Endodermal cell (in vitro differentiated cells): ENCODE measurements around the gene TMEM240. TPM values are rescaled to one million over a fixed set of nuclear protein-coding genes. Genes with fewer than 3 reads are reported as not detected.
A peak's percentile ranks its signal among the peaks of the same experiment; 100 is the strongest.

Experiments
- DNase-seq: peaks from one replicate; pipeline ENCODE4 v3.0.0-alpha.2; 2017
- H3K27ac ChIP-seq: 2 replicates; pipeline ENCODE4 v1.5.1; 2013; ENCODE audit warnings: mild to moderate bottlenecking, low read depth, low read length, moderate library complexity
- H3K27me3 ChIP-seq: 2 replicates; pipeline ENCODE4 v1.6.1; 2013; ENCODE audit warnings: mild to moderate bottlenecking, low read length, moderate library complexity; ENCODE audit not compliant: insufficient read depth, control insufficient read depth, poor library complexity, severe bottlenecking
- H3K36me3 ChIP-seq: 2 replicates; pipeline ENCODE4 v1.7.0; 2013; ENCODE audit warnings: mild to moderate bottlenecking, low read length, moderate library complexity; ENCODE audit not compliant: control insufficient read depth, insufficient read depth
- H3K4me1 ChIP-seq: one replicate; pipeline ENCODE4 v1.7.0; 2013; ENCODE audit warnings: low read length; ENCODE audit not compliant: control insufficient read depth, insufficient read depth
- H3K4me3 ChIP-seq: 2 replicates; pipeline ENCODE4 v1.5.1; 2013; ENCODE audit warnings: mild to moderate bottlenecking, low read length, moderate library complexity
- H3K9ac ChIP-seq: 2 replicates; pipeline ENCODE4 v1.6.1; 2013; ENCODE audit warnings: mild to moderate bottlenecking, low read length, moderate library complexity; ENCODE audit not compliant: poor library complexity, severe bottlenecking; ENCODE audit errors: extremely low read depth
- H3K9me3 ChIP-seq: 2 replicates; pipeline ENCODE4 v1.6.1; 2013; ENCODE audit warnings: mild to moderate bottlenecking, low read length, moderate library complexity; ENCODE audit not compliant: control insufficient read depth
- H3K27ac Mint-ChIP-seq: 2 replicates; pipeline ENCODE4 v1.8.0; 2020; ENCODE audit warnings: mixed read lengths
- H3K27me3 Mint-ChIP-seq: 2 replicates; pipeline ENCODE4 v1.8.0; 2021; ENCODE audit warnings: mild to moderate bottlenecking, mixed read lengths; ENCODE audit not compliant: insufficient read depth
- H3K36me3 Mint-ChIP-seq: 2 replicates; pipeline ENCODE4 v1.8.0; 2020; ENCODE audit warnings: low read depth, mixed read lengths
- H3K4me1 Mint-ChIP-seq: 2 replicates; pipeline ENCODE4 v1.8.0; 2020; ENCODE audit warnings: mixed read lengths
- H3K4me3 Mint-ChIP-seq: 2 replicates; pipeline ENCODE4 v1.8.0; 2020; ENCODE audit warnings: mild to moderate bottlenecking, moderate library complexity, mixed read lengths
- H3K9me3 Mint-ChIP-seq: 2 replicates; pipeline ENCODE4 v1.8.0; 2020; ENCODE audit warnings: mild to moderate bottlenecking, mixed read lengths
- CTCF ChIP-seq: fragments of 200-600 bp; sonication (generic); conservative IDR thresholded peaks from 2 replicates; pipeline ENCODE4 v1.5.0; 2021; ENCODE audit warnings: antibody characterized with exemption, mild to moderate bottlenecking
- WGBS, 2 experiments: methylation state at CpG; one replicate each; pipeline versions ENCODE4 v1.1.5 to v1.1.7; 2013; ENCODE audit warnings: missing lambda C conversion rate in 2 of 2, mixed read lengths in 1 of 2; ENCODE audit not compliant: insufficient coverage in 1 of 2, insufficient read length in 1 of 2; 5-methylcytosine and 5-hydroxymethylcytosine counted together
- total RNA-seq, 2 donors: library from RNA; stranded (reverse); fragmentation: NEBNext Ultra II Directional in 1 of 2; extraction: Animal tissue kit (Norgen Biotek cat#: 25700) in 1 of 2; gene quantifications; 2 replicates in 1 of 2; 3 replicates in 1 of 2; pipeline ENCODE4 v1.2.1, GENCODE V29; 2021

Gene TMEM240
- total RNA-seq, 2 donors from 2014 or later, result 6.4 to 6.9 TPM

- H3K9me3 ChIP-seq, result no peaks in the 10 kb centered on the region
- H3K9ac ChIP-seq, result no peak overlapping the region
- no peaks in the 10 kb centered on the region for H3K4me1 ChIP-seq
- Mint-ChIP-seq H3K4me1 (no peaks in the 10 kb centered on the region), H3K27ac (peak overlapping the region; percentile 55), H3K27me3 (no peaks in the 10 kb centered on the region), H3K9me3 (no peaks in the 10 kb centered on the region), H3K36me3 (peaks cover 16% of the 10 kb centered on the region), H3K4me3 (peak overlapping the region; percentile 60)
- no peak overlapping the region for H3K27ac ChIP-seq
- H3K36me3 ChIP-seq, result peaks cover 21% of the 10 kb centered on the region
- WGBS, 2 experiments, result 91 to 95% methylated on average over 15 to 18 of the region's 18 CpGs
- DNase-seq, result no peak
- H3K27me3 ChIP-seq, result no peaks in the 10 kb centered on the region
- no peak overlapping the region for H3K4me3 ChIP-seq
- TF ChIP-seq CTCF, result no peak
Measured at GRCh38 chr1:1538989-1539309, 1.5 kb downstream of the TMEM240 start.

GRCh38 chr1:1538334-1538733 lies 2.1 kb downstream of the TMEM240 start:
- H3K4me3 ChIP-seq, result no peak overlapping the region
- Mint-ChIP-seq H3K27ac (no peak overlapping the region), H3K4me3 (peak overlapping the region; percentile 60), H3K36me3 (peaks cover 12% of the 10 kb centered on the region), H3K9me3 (no peaks in the 10 kb centered on the region), H3K27me3 (no peaks in the 10 kb centered on the region), H3K4me1 (no peaks in the 10 kb centered on the region)
- H3K4me1 ChIP-seq, result no peaks in the 10 kb centered on the region
- peaks cover 21% of the 10 kb centered on the region for H3K36me3 ChIP-seq
- no peak overlapping the region for H3K27ac ChIP-seq
- no peaks in the 10 kb centered on the region for H3K9me3 ChIP-seq
- H3K27me3 ChIP-seq, result no peaks in the 10 kb centered on the region
- DNase-seq, result no peak
- no peak overlapping the region for H3K9ac ChIP-seq
- 94 to 96% methylated on average over 18 to 23 of the region's 23 CpGs for WGBS, 2 experiments
- TF ChIP-seq CTCF, result no peak

- TF ChIP-seq CTCF, result no peak
- Histone ChIP-seq H3K27ac (no peak overlapping the region), H3K27me3 (no peaks in the 10 kb centered on the region), H3K9ac (no peak overlapping the region), H3K9me3 (no peaks in the 10 kb centered on the region), H3K4me1 (no peaks in the 10 kb centered on the region), H3K4me3 (no peak overlapping the region), H3K36me3 (peaks cover 16% of the 10 kb centered on the region)
- 96 to 97% methylated on average over 32 of the region's 32 CpGs for WGBS, 2 experiments
- H3K4me1 Mint-ChIP-seq, result no peaks in the 10 kb centered on the region
- H3K36me3 Mint-ChIP-seq, result peaks cover 8% of the 10 kb centered on the region
- DNase-seq, result no peak
- no peak overlapping the region for H3K27ac Mint-ChIP-seq
- H3K27me3 Mint-ChIP-seq, result no peaks in the 10 kb centered on the region
- no peak overlapping the region for H3K4me3 Mint-ChIP-seq
- H3K9me3 Mint-ChIP-seq, result no peaks in the 10 kb centered on the region
Measured at GRCh38 chr1:1537626-1538250, 2.7 kb downstream of the TMEM240 start.
